Left lung (tissue), 10 donors: ENCODE measurements around the gene C9orf72. TPM values are rescaled to one million over a fixed set of nuclear protein-coding genes. Genes with fewer than 3 reads are reported as not detected.
A peak's percentile ranks its signal among the peaks of the same experiment; 100 is the strongest.

Source experiments
- ATAC-seq: fragments of 200-7000 bp; cut with Tn5 transposase; one replicate; pipeline ENCODE4 v1.9.1; 2020; ENCODE audit warnings: moderate library complexity
- DNase-seq, 4 donors: peaks; one replicate each; pipeline ENCODE4 v3.0.0-alpha.2; 2013 to 2020
- H3K27ac ChIP-seq, 2 donors: fragments of 200-600 bp; sonication (generic) in 1 of 2; one replicate each; pipeline versions ENCODE4 v1.5.0 to v1.8.0; 2020 to 2021
- H3K27me3 ChIP-seq, 2 donors: fragments of 200-600 bp; sonication (generic) in 1 of 2; one replicate each; pipeline versions ENCODE4 v1.5.0 to v1.8.0; 2020 to 2021
- H3K36me3 ChIP-seq, 2 donors: fragments of 200-600 bp; sonication (generic) in 1 of 2; one replicate each; pipeline versions ENCODE4 v1.5.0 to v1.8.0; 2020 to 2021
- H3K4me1 ChIP-seq, 2 donors: fragments of 200-600 bp; one replicate each; pipeline ENCODE4 v1.8.0; 2021
- H3K4me3 ChIP-seq, 2 donors: fragments of 200-600 bp; sonication (generic) in 1 of 2; one replicate each; pipeline versions ENCODE4 v1.5.0 to v1.8.0; 2020 to 2021; ENCODE audit warnings: mild to moderate bottlenecking in 1 of 2
- H3K9me3 ChIP-seq, 2 donors: fragments of 200-600 bp; sonication (generic) in 1 of 2; one replicate each; pipeline versions ENCODE4 v1.5.0 to v1.8.0; 2020 to 2021
- intact Hi-C, 2 donors: fragments of 100-400 bp; cut with DNase I; formaldehyde crosslinking; loops; one replicate each; pipeline versions ENCODE4 v1.11.2 to v1.14.2; 2022
- polyA plus RNA-seq, 6 donors: library from polyadenylated mRNA; unstranded; fragments of 120-200 nt; gene quantifications; one replicate each; pipeline ENCODE4 v1.2.1, GENCODE V29; 2013; ENCODE audit not compliant: insufficient read length in 6 of 6
- total RNA-seq, 2 donors: library from RNA; stranded (reverse); fragmentation: NEBNext Ultra II Directional; extraction: Animal tissue kit (Norgen Biotek cat#: 25700); gene quantifications; one replicate each; pipeline ENCODE4 v1.2.1, GENCODE V29; 2021
- TF ChIP-seq, protein P1 (sequence below), 2 donors: fragments of 200-600 bp; sonication (generic) in 1 of 2; IDR thresholded peaks; one replicate each; pipeline versions ENCODE4 v1.5.0 to v1.8.0; 2021; ENCODE audit warnings: antibody characterized with exemption in 2 of 2
- donor health status: DM: no; HTN: yes; CAD: no.
- donor health status: DM: no; HTN: no; CAD: no.

C9orf72 gene
- total and polyA plus RNA-seq, 8 donors: 17.1 to 32.4 (median 23.5) TPM

DNA sequence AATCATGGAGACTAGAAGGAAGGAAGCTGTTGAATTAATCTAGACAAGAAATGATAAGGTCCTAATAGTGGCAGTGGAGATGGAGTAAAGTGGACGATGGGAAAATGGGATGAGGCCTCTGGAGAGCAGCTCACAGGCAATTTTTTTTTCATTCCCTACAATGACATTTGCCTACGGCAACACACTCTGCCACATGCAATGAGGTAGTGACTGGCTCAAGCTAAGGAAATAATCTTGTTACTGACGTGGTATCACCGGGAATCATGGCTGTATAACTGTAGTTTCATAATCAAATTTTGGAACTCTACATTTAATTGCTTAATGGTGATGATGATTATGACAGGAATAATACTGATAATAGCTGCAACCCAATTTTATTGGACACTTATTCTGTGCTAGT, 31.5 kb downstream of the C9orf72 start:
- TF ChIP-seq, protein P1, sequence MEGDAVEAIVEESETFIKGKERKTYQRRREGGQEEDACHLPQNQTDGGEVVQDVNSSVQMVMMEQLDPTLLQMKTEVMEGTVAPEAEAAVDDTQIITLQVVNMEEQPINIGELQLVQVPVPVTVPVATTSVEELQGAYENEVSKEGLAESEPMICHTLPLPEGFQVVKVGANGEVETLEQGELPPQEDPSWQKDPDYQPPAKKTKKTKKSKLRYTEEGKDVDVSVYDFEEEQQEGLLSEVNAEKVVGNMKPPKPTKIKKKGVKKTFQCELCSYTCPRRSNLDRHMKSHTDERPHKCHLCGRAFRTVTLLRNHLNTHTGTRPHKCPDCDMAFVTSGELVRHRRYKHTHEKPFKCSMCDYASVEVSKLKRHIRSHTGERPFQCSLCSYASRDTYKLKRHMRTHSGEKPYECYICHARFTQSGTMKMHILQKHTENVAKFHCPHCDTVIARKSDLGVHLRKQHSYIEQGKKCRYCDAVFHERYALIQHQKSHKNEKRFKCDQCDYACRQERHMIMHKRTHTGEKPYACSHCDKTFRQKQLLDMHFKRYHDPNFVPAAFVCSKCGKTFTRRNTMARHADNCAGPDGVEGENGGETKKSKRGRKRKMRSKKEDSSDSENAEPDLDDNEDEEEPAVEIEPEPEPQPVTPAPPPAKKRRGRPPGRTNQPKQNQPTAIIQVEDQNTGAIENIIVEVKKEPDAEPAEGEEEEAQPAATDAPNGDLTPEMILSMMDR (IDR thresholded peaks at IDR 0.05): no peak
- H3K27me3 ChIP-seq: no peaks in the 10 kb centered on the region
- no peak overlapping the region for H3K27ac ChIP-seq
- no peaks in the 10 kb centered on the region for H3K9me3 ChIP-seq
- peaks cover 0 to 18% of the 10 kb centered on the region in 2 donors for H3K4me1 ChIP-seq
- ATAC-seq: no peak
- peaks cover 0 to 25% of the 10 kb centered on the region in 2 donors for H3K36me3 ChIP-seq
- intact Hi-C loops: no loop called here
- H3K4me3 ChIP-seq: no peak overlapping the region
- no peak for DNase-seq

DNA sequence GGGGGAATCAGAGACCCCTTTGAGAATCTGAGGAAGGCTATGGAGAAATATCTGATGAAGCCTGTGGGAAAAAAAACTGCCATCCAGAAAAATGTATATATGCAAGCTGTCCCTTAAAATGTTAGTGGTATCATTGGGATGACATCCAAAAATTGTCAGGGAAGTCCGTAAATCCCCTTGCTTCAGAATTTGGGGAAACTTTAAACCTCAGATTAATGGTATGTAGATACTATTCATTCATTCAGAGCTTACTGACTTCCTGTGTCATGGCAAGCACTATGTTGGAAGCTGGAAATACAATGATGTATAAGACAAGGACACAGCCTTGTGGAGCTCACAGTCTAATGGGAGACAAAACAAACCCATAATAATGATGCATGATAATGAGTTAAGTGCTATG, 32.8 kb downstream of the C9orf72 start:
- intact Hi-C loops: no loop called here
- Histone ChIP-seq H3K9me3 (no peaks in the 10 kb centered on the region), H3K27ac (peak overlapping the region; percentile 35 to 57), H3K27me3 (no peaks in the 10 kb centered on the region), H3K4me1 (peaks cover 0 to 23% of the 10 kb centered on the region in 2 donors), H3K4me3 (no peak overlapping the region), H3K36me3 (peaks cover 0 to 21% of the 10 kb centered on the region in 2 donors)
- no peak for ATAC-seq
- TF ChIP-seq, protein P1 (IDR thresholded peaks at IDR 0.05): no peak
- no peak for DNase-seq

DNA sequence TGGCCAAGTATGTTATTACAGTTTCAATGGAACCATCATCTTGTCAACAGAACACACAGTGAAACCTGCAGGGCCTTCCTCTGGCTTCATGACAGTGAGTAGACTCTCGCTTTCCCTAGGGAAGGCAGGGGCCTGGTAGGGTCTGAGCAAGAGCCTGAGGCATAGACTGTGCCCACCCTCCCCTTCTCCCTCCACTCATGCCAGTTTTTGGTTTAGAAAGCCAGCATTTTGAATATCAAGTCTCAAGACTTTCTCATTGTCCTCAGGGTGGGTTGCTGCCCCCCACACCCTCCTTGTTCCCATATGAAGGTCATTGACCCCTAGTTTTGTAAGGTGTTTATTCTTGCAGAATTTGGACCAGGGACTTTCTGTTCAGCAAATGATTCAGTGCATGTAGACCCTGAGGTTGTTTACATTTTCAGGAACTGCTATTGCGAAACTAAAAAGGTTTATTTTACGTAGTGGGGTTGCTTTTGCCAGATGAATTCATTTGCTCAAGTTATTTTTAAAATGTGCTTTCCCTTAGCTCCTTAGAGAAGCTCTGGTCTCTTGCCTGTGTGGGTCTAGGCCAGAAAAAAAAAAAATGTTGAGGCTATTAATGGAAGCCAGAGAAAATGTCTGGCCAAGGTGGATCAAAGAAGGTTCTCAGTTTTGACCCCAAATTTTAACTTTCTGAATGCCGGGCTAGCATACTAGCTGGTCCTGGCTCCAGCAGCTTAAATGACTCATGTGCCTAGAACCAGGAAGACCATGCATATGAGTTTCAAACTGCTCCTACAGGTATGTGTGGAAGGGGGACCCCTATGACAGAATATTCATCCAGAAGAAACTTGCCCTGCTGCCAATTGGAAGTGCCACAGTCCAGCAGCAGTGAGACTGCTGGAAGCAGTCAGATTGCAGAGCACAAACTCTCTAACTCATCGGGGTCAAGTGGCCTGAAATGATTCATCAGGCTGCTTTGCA, 33.5 kb downstream of the C9orf72 start:
- H3K4me3 ChIP-seq: no peak overlapping the region
- no peaks in the 10 kb centered on the region for H3K27me3 ChIP-seq
- DNase-seq (peak in 2 of 4 donors; percentile 41 to 59), ATAC-seq (peak; percentile 67)
- intact Hi-C loops: loop anchor here in 1 of 2 donors (10.0 kb wide), 1 partner anchor 205 kb away; no protein-coding TSS in a partner anchor
- peak overlapping the region; percentile 35 to 65 for H3K27ac ChIP-seq
- H3K9me3 ChIP-seq: no peaks in the 10 kb centered on the region
- peaks cover 0 to 29% of the 10 kb centered on the region in 2 donors for H3K4me1 ChIP-seq
- TF ChIP-seq, protein P1 (IDR thresholded peaks at IDR 0.05): no peak
- peaks cover 0 to 18% of the 10 kb centered on the region in 2 donors for H3K36me3 ChIP-seq

DNA sequence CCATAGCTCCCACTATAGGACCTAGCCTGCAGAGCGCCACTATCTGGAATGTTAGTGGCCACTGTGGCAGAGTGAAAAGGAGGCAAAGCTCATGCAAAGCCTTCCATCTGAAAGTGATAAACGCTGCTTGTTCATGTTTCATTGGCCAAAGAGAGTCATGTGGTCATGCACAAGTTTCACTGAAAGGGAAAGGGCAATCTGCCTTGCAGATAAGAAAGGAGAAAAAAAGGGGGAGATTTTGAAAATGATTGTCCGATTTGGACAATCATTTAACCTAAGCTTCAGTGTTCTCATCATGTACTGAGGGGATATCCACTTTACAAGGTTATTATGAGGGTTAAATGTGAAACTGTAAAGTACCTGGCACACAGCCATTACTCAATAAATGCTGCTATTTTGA, 34.6 kb downstream of the C9orf72 start:
- TF ChIP-seq, protein P1 (IDR thresholded peaks at IDR 0.05): no peak
- no peak overlapping the region for H3K27ac ChIP-seq
- ATAC-seq (no peak), DNase-seq (no peak)
- intact Hi-C loops: loop anchor here in 1 of 2 donors (10.0 kb wide), 1 partner anchor 204 kb away; no protein-coding TSS in a partner anchor
- peaks cover 0 to 10% of the 10 kb centered on the region in 2 donors for H3K36me3 ChIP-seq
- H3K9me3 ChIP-seq: no peaks in the 10 kb centered on the region
- H3K4me1 ChIP-seq: peaks cover under 1 to 38% of the 10 kb centered on the region in 2 donors
- no peaks in the 10 kb centered on the region for H3K27me3 ChIP-seq
- H3K4me3 ChIP-seq: no peak overlapping the region

DNA sequence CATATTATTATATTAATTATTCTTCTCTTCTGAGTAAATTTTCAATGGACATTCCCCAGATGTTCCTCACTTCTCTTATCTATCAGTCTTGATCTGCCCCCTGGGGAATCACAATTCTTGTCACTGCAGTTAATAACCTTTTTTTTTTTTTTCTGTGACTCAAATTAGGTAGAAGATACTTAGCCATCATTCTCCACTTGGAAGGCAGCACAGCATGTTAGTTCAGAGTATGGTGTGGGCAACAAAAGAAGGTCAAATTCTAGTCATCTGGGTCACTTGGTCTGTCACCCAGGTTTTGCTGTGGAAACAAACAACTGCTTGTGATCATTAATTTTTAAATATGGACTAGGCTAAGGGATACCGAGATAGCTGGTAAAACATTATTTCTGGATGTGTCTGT, 35.5 kb downstream of the C9orf72 start:
- Histone ChIP-seq H3K27ac (no peak overlapping the region), H3K36me3 (peaks cover 0 to 6% of the 10 kb centered on the region in 2 donors), H3K27me3 (no peaks in the 10 kb centered on the region), H3K4me3 (no peak overlapping the region), H3K9me3 (no peaks in the 10 kb centered on the region), H3K4me1 (peaks cover 4 to 38% of the 10 kb centered on the region in 2 donors)
- TF ChIP-seq, protein P1 (IDR thresholded peaks at IDR 0.05): no peak
- DNase-seq (no peak), ATAC-seq (no peak)
- intact Hi-C loops: loop anchor here in 1 of 2 donors (10.0 kb wide), 1 partner anchor 203 kb away; no protein-coding TSS in a partner anchor
